GM21390 (cell line): ENCODE data around the gene ZNF346.

Source experiments
- ATAC-seq: cut with Tn5 transposase; IDR thresholded peaks from one replicate; pipeline ENCODE4 v1.9.1; 2021; ENCODE audit not compliant: unreplicated experiment

ZNF346 gene

GRCh38 chr5:177066224-177066623, 43.7 kb downstream of the ZNF346 start:
- ATAC-seq, result no peak

DNA sequence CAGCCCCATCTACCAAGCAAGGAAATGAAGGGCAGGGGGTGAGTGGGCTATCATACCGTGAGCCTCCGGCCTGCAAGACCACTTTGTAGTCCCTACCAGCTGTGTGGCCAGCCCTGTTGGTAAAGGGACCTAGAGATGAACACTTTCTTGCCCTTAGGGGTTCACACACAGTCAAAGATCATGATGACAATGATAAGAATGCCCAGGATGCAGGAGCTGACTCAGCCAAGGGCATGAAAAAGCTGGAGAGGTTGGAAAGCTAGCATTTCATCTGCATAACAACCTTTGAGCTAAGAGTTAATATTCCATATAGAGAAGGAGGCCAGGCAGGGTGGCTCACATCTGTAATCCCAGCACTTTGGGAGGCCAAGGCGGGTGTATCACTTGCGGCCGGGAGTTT, 45.0 kb downstream of the ZNF346 start:
- no peak for ATAC-seq

GRCh38 chr5:177070536-177071191, 48.2 kb downstream of the ZNF346 start:
- no peak for ATAC-seq

- ATAC-seq, result peak; percentile 59
These were observed 49.3 kb downstream of the ZNF346 start for GRCh38 chr5:177071666-177072385.

DNA sequence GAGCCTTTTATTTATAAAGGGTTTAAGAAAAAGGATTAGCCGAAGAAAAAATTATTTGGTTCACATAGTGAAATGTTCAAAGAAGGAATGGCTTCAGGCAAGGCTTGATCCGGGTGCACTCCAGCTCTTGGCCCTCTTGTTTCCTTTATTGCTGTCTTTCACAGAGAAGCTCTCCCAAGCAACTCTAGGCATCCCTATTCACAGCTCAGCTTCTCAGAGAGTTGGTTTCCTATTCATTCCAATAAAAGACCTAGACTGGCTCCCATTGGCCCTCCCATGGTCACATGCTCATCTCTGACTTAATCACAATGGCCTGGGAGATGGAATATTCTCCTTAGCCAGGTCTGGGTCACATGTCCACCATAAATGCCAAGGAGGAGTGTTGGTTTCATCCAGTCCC, 54.8 kb downstream of the ZNF346 start:
- ATAC-seq, result no peak

GRCh38 chr5:177079606-177080005, 57.1 kb downstream of the ZNF346 start:
- ATAC-seq, result no peak

DNA sequence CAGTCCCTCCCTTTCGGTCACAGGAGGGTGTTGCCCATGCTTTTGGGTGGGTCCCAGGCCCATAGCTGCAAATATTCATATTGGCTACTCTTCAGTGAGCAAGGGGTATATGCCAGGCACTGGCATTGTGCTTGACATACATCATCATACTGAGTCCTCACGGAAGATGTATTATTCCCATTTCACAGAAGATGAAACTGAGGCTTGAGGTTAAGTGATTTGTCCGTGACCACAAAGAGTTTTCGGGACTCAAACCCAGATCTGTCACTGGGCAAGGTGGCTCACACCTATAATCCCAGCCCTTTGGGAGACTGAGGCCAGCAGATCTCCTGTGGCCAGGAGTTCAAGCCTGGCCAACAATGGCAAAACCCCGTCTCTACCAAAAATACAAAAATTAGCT, 57.8 kb downstream of the ZNF346 start:
- ATAC-seq, result no peak

- ATAC-seq, result no peak
These were observed 59.4 kb downstream of the ZNF346 start for GRCh38 chr5:177081859-177082258.

- no peak for ATAC-seq
These were observed 60.9 kb downstream of the ZNF346 start for GRCh38 chr5:177083357-177083756.

- ATAC-seq, result no peak
These were observed 61.7 kb downstream of the ZNF346 start for GRCh38 chr5:177084175-177084574.

- ATAC-seq, result peak; percentile 39
These were observed 63.6 kb downstream of the ZNF346 start for GRCh38 chr5:177085985-177086653.

DNA sequence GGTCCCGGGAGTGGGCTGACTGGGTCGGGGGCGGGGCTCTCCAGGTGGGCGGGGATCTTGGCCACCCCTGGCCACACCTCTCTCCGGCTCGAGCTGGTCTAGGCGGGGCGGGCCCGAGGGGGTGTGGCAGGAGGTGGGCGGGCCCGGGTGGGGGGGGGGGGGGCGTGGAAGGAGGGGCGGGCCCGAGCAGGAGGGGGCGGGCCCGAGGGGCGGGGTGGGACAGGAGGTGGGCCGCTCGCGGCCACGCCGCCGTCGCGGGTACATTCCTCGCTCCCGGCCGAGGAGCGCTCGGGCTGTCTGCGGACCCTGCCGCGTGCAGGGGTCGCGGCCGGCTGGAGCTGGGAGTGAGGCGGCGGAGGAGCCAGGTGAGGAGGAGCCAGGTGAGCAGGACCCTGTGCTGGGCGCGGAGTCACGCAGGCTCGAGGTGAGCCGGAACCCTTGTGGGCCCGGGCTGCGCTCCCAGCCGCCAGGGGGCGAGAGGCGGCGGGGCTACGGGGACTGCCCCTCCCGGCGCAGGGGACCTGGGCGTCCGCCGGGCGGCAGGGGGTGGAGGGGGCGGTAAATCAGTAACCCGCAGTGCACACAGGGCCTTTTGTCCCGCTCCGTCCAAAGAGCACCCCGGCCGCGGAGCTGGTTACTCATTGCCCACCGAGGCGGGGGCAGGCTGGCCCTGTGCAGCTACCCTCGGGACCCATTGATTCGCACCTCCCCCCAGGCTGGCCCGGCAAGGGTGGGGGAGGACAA, 64.3 kb downstream of the ZNF346 start, which contains the start of gene FGFR4:
Gene FGFR4, plus strand, starts transcription at position 262 of the 744 bp plus-strand sequence. CDS start 2,688 bp downstream, outside the sequence.
- peak; percentile 60 for ATAC-seq

GRCh38 chr5:177087398-177088005, 65.0 kb downstream of the ZNF346 start:
- no peak for ATAC-seq

DNA sequence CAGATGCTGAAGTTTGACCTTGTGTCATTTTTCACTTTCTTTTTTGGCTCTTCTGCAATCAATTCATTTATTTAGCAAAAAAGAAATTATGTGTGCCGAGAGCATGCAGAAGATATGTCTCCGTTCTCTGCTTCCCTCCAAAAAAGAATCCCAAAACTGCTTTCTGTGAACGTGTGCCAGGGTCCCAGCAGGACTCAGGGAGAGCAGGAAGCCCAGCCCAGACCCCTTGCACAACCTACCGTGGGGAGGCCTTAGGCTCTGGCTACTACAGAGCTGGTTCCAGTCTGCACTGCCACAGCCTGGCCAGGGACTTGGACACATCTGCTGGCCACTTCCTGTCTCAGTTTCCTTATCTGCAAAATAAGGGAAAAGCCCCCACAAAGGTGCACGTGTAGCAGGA, 66.6 kb downstream of the ZNF346 start:
- no peak for ATAC-seq

- no peak for ATAC-seq
These were observed 67.5 kb downstream of the ZNF346 start for GRCh38 chr5:177089825-177090641.

DNA sequence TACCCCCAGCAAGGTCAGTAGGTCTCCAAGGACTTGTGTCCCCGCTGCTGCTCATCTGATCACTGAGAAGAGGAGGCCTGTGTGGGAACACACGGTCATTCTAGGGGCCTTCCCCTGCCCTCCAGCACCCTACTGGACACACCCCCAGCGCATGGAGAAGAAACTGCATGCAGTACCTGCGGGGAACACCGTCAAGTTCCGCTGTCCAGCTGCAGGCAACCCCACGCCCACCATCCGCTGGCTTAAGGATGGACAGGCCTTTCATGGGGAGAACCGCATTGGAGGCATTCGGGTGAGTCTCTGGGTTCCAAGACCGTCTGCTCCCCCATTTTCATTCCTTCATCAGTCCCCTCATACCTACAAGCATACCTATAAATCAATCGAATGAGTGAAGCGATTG, 68.3 kb downstream of the ZNF346 start:
- ATAC-seq, result no peak

GRCh38 chr5:177091232-177091631, 68.7 kb downstream of the ZNF346 start:
- ATAC-seq, result no peak

DNA sequence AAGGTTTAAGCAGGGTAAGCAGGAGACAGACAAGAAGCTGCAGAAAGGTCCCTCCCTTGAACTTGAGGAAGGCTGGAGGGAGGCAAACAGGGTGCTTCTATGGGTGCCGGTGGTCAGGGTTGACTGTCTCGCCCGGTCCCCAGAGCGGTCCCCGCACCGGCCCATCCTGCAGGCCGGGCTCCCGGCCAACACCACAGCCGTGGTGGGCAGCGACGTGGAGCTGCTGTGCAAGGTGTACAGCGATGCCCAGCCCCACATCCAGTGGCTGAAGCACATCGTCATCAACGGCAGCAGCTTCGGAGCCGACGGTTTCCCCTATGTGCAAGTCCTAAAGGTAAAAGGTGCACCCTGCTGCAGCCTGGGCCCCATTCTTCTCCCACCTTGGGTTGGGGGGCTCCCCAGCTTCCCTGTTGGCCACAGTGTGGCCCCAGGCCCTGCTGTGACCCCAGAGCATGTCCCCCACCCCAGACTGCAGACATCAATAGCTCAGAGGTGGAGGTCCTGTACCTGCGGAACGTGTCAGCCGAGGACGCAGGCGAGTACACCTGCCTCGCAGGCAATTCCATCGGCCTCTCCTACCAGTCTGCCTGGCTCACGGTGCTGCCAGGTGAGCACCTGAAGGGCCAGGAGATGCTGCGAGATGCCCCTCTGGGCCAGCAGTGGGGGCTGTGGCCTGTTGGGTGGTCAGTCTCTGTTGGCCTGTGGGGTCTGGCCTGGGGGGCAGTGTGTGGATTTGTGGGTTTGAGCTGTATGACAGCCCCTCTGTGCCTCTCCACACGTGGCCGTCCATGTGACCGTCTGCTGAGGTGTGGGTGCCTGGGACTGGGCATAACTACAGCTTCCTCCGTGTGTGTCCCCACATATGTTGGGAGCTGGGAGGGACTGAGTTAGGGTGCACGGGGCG, 69.9 kb downstream of the ZNF346 start:
- ATAC-seq, result no peak

DNA sequence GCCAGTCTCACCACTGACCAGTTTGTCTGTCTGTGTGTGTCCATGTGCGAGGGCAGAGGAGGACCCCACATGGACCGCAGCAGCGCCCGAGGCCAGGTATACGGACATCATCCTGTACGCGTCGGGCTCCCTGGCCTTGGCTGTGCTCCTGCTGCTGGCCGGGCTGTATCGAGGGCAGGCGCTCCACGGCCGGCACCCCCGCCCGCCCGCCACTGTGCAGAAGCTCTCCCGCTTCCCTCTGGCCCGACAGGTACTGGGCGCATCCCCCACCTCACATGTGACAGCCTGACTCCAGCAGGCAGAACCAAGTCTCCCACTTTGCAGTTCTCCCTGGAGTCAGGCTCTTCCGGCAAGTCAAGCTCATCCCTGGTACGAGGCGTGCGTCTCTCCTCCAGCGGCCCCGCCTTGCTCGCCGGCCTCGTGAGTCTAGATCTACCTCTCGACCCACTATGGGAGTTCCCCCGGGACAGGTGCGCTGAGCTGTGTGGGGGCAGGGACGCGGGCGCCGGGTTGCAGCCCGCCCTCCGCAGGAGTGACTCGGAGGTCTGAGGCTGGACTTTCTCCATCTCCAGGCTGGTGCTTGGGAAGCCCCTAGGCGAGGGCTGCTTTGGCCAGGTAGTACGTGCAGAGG, 70.7 kb downstream of the ZNF346 start:
- ATAC-seq, result no peak
